ENCODE measurements around the gene TENT5C.

DNA sequence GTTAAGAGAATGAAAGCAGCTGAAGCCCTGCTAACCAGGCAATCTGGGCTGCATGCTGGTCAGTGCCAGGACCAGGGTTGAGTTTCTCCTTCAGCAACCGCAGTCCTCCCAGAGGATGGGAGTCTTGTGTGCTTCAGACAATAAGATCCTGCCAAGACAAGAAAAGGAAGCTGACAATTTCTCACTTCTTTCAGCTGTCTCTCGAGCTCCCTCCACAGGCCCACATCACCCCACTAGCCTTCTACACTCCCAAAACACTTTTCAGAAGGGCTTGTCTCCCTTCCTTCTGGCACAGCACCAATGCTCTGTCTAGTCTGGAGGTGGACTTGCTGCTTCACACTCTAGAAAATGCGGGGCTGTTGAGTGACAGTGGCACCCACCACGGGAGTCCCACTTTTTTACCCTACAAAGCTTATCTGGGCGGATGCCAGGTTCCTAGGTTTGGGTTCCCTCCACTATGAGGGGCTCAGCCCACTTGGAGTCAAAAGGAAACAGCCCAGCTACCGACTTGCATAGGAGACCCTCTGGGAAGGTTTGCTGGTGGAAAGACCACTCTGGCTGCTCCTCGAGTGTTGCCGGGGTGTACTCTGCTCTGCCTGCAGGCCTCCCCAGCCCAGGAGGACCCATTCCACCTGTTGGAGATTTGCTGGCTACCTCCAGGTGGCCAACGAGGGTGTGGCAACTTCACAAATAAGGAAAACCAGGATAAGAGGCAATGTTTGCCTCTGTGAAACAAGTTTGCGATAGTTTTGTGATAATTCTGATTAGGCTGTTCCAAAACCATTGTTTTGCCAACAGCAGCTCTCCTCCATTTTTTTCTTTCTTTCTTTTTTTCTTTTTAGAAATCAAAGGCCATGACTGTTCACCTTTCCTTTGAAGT is 68.9 kb downstream of the TENT5C start:
- TF ChIP-seq, protein P1, sequence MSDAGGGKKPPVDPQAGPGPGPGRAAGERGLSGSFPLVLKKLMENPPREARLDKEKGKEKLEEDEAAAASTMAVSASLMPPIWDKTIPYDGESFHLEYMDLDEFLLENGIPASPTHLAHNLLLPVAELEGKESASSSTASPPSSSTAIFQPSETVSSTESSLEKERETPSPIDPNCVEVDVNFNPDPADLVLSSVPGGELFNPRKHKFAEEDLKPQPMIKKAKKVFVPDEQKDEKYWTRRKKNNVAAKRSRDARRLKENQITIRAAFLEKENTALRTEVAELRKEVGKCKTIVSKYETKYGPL (CRISPR knock-in tag; IDR thresholded peaks at IDR 0.05) = no peak
- TF ChIP-seq, protein P2, sequence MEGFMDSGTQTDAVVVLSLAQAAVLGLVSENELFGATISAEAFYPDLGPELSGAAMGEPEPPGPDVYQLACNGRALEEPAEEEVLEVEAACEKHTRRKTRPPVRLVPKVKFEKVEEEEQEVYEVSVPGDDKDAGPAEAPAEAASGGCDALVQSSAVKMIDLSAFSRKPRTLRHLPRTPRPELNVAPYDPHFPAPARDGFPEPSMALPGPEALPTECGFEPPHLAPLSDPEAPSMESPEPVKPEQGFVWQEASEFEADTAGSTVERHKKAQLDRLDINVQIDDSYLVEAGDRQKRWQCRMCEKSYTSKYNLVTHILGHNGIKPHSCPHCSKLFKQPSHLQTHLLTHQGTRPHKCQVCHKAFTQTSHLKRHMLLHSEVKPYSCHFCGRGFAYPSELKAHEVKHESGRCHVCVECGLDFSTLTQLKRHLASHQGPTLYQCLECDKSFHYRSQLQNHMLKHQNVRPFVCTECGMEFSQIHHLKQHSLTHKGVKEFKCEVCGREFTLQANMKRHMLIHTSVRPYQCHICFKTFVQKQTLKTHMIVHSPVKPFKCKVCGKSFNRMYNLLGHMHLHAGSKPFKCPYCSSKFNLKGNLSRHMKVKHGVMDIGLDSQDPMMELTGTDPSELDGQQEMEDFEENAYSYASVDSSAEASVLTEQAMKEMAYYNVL (CRISPR knock-in tag; IDR thresholded peaks at IDR 0.05; ENCODE audit: borderline replicate concordance) = no peak
- TF ChIP-seq, protein P3, sequence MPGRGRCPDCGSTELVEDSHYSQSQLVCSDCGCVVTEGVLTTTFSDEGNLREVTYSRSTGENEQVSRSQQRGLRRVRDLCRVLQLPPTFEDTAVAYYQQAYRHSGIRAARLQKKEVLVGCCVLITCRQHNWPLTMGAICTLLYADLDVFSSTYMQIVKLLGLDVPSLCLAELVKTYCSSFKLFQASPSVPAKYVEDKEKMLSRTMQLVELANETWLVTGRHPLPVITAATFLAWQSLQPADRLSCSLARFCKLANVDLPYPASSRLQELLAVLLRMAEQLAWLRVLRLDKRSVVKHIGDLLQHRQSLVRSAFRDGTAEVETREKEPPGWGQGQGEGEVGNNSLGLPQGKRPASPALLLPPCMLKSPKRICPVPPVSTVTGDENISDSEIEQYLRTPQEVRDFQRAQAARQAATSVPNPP (CRISPR knock-in tag; IDR thresholded peaks at IDR 0.05) = no peak
- no peak for TF ChIP-seq FOXA1 (IDR thresholded peaks at IDR 0.05)
- TF ChIP-seq FOXA1 (CRISPR knock-in tag; IDR thresholded peaks at IDR 0.05) = no peak

All from HepG2 (cell line).